Stimulated activated CD4-positive, alpha-beta T cell treated with anti-CD3 and anti-CD28 coated beads, Interleukin-15, amount 100 ng/mL, for 48 hours (primary cell): ENCODE measurements around the gene PDE4B.
"Not testable (repeated sequence)": the region's sequence is repeated elsewhere in the genome, so short reads cannot be mapped to it uniquely, and the experiment has no call there.

Source experiments
- DNase-seq, 2 donors: peaks; one replicate each; pipeline ENCODE4 v3.0.0-alpha.2; 2020; ENCODE audit warnings: low read depth in 2 of 2

Gene PDE4B

DNA sequence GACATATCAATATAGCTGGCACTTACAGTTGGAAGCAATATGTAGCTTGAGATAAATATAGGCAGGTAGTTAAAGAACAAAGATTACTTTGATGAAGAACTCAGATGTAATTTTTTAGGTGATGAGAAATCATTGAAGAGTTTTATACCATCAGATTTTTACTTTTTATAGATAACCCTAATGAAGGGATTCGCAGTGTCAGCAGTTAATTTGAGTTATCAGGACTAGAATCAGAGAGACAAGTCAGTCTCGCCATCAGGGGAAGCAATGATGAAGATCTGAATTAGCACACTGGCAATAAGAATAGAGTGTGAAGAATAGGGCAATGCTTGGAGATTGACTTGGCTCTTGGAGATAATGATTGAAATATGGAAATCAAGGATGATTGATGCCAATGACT, 342.5 kb downstream of the PDE4B start:
- no peak for DNase-seq

DNA sequence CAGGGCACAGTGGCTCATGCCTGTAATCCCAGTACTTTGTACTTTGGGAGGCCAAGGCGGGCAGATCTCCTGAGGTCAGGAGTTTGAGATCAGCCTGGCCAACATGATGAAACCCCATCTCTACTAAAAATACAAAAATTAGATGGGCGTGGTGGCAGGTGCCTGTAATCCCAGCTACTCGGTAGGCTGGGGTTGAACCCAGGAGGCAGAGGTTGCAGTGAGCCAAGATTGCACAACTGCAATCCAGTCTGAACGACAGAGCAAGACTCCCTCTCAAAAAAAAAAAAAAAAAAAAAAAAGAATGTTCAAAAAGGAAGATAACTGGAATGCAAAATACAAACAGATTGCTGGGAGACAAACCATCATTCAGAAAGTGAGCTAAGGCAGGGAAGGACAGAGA, 343.7 kb downstream of the PDE4B start:
- DNase-seq: not testable (repeated sequence)

DNA sequence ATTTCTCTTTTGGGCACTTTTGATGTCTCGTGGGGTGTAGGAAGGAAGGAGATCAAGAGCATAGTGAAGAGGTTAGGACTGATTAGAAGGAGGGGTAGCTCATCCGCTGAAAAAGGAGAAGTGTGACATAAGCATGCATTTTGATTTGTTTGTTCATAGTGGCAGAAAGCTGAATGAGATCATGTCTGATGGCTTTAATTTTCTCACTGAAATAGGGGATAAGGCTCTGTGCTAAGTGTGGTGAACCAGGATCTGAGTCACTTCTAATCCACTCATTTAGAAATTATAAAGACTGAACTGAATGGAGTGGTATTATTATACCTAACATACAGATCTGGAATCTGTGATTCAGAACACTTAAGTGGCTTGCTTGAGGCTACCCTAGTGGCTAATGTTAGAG, 344.5 kb downstream of the PDE4B start:
- DNase-seq: no peak

DNA sequence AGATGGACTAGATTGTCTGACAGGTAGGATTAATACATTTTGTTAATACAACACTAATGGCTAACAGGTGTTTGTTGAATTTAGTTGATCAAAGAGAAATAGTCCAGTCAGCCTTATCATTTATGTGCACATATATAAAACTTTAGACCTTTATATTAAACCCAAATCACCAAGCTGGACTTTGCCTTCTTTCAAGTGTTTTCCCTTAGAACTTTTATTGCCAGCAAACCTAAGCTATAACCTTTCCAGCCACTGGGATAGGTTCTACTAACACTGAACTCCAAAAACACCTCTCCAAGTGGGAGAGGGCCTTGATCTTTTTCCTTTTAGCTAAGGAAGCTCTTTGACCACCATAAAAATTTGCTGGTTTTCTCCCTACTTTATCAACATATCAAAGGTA, 345.9 kb downstream of the PDE4B start:
- DNase-seq: no peak

DNA sequence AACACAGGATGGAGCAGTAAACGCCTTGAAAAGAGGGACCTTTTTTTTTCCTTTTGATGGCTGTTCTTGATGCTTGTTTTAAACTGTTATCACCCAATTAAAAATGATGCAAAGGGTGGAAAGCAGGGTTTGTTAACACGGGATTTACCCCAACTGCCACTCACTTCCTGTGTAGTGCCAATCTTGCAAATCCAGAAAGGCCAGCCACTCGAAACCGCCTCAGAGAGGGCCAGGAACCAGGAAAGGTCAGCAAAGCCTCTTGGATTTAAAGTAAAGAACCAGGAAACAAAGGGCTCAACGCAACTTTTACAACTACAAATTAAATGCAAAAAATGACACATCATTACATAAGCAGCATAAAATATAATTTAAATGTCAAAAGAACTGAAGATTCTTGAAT, 347.4 kb downstream of the PDE4B start:
- no peak for DNase-seq

DNA sequence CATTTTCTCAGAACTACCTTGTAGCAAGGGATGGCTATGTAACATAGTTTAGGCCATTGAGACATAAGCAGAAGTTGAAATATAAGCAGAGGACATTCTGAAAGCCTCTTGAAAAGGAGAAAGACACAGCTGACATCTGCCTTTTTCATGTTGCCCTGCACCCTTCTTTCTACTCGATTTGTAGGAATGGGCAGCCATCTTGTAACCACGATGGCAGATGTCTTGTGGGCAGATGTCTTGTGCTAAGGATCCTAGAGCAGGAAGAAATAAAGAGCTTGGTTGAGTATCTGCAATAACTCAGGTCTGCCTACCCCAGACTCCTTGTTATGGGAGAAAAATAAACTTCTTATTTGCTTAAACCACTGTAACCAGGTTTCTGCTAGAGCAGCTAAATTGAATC, 351.0 kb downstream of the PDE4B start:
- no peak for DNase-seq

DNA sequence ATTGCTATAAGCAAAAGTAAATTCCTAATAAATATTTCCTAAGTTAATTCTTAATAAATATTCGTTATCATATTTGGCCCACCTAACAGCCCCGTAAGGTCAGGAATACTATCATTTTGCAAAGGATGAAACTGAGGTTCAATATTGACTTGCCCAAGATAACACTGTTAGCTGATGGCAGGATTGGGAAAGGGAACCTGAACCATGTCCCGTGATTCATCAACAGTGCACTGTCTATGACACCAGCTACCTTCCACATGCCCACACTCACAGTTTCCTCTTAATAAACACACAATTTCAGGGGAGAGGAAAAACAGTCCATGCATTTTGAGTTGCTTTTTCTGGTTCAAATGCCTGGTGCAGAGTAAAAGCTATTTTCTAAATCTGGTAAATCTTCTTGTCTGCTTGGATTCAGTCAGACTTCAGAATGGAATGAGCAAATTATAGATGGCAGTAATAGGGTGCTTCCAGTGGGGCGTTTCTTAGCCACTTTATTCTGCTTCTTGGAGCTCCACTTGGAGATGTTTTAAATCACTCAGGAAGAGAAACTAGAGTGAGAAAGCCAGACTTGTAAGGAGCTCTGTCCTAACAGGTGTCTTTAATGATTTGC, 354.6 kb downstream of the PDE4B start:
- no peak for DNase-seq

DNA sequence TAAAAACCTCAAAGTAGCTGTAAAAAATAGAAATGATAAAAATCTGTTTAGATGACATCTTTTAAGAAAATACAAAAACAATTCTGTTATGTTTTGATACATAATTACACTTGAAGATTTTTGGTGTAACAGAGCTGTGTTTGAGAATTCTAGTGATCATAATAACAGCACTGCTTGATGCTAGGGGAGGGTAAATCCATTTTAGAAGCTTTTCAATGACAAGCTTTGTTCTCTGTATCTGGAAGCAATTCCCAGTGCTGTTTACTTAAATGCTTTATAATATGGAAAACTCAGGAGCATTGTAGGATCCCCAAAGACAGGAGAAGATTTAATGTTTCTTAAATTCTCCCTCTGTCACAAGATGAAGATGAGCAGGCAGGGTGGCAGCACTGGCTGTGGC, 359.3 kb downstream of the PDE4B start:
- DNase-seq: no peak

DNA sequence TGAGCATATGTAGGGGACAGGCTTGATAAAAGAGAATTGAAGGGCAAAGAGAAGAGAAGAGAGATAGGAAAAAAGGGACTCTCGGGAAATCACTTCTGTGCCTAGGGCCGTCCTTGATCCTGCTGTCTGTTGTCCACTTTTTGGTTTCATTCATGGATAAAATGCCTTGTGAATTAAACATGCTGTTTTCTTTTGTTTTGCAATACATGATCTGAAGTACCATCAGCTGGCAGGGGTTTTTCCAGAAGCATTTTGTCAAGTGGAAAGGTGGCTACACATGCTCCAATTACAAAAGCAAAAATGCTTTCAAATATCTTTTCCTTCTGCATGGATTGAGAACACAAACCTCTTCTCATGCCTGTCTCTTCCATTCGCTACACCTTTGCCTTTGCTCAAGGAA, 361.7 kb downstream of the PDE4B start:
- no peak for DNase-seq

DNA sequence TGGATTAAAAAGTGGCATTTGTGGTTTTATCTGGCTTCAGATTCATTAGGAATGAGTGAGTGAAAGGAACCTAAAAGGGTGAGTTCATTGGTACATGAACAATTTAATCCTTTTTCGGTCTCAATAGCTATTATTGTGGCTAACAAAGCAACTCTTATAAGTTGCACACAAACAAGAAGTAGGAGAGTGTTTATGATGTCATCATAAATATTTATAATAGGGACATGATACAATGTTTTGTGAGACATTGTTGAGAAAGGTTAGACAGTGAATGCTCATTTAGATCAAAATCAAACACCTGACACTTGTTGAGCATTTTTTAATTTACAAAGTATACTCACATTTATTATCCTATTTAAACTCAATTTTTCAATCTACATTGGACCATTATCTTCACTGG, 363.4 kb downstream of the PDE4B start:
- DNase-seq: no peak

DNA sequence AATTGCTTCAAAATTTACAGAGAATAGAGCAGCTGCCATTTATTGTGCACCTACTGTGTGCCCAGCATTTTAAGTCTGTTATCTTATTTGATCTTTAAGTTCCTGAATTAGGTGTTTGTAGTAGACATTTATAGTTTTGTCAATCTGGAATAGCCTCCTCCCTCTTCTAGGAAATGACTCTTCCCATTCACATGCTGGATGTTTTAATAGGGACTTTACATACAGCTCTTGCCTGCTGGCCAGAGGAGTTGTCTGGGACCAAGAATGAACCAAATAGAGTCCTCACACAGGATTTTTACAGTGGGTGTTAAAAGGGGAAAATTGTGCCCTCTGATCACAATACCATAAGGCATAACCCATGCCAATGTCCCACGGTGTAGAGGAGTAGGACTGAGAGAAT, 367.1 kb downstream of the PDE4B start:
- no peak for DNase-seq

DNA sequence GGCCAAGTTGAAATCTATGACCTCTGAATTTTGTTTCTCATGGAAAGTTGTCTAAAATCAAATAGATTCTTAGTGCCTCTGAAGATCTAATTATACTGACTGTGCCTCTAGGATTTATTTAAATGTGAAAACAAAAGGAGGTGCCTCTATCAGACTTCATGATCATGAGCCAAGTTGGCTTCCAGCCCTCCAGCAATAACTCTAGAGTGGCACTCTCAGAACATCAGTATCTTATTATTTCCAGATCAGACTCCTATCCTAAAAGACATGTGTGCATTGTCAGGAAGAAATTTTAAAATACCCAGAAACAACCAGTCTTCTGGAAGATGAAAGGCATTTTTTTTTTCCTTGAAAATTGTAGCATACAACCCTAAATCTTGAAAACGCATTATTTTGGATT, 368.0 kb downstream of the PDE4B start:
- no peak for DNase-seq

DNA sequence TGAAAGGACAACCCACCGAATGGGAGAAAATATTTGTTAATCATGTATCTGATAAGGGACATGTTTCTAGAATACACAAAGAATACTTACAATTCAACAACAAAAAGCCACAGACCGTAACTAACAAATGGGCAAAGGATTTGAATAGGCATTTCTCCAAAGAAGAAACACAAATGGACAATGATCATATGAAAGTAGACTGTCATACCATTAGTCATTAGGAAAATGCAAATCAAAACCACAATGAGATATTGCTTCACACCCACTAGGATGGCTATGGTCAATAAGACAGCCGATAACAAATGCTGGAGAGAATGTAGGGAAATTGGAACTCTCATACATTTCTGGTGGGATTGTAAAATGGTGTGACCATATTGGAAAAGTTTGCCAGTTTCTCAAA, 374.1 kb downstream of the PDE4B start:
- DNase-seq: no peak

DNA sequence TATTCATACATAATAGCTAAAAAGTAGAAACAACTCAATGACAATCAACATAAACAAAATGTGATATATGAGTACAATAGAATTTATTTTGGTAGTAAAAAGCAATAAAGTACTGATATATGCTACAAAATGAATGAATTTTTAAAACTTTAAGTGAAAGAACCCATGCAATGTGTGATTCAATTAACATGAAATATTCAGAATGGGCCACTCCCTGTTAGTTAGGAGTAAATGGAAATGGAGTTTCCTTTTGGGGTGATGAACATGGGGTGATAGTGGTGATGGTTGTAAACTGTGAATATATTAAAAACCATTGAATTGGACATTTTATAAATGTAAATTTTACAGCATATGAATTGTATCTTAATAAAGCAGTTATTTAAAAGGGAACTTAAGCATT, 374.6 kb downstream of the PDE4B start:
- DNase-seq: no peak

DNA sequence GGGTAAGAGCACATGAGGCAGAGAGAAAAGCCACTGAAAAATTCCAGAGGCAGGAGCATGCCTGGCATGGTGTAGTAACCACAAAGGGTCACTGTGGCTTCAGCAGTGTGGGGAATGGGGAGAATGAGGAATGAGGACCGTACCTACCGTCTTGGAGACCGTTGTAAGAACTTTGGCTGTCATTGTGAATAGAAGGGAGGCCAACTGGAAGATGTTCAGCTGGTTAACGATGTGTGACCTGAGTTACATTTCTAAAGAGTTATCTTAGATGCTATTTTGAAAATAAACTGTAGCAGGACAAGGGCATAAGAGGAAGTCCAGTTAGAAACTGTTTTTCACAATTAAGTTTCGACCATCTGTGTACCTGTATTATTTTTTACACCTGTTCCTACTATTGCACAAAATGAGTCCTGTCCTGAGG, 375.8 kb downstream of the PDE4B start:
- DNase-seq: no peak

DNA sequence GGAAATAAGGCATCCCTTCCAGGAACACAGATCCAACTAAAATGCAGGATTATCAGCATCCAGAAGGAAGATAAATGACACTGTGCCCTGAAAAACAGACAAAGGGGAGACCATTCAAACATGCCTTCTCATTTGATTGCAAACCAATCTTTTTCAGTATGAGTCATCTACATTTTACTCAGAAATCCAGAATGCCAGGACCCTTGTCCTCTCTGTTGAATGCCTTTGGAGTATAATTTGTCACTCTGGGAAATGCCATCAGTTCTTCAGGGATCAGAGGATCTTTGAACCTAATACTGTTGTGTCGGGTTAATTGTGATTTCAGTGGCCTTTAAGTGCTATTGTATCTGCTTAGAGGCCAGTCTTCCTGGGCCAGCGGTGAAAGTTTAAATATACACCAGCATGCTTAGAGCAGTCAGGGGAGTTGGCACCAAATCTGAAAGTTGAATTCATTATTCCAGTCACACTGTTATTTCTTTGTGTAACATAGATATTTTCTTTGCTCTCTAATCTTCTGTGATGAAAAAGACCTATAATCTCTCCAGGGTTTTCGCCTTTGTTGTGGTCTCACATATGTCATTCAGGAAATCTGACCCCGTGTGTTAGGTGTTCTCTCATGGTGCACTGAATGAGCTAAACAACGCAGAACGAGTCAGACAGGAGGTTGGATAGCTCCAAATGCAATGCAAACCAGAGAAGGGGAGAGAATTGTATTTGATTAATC, 376.4 kb downstream of the PDE4B start:
- no peak for DNase-seq

DNA sequence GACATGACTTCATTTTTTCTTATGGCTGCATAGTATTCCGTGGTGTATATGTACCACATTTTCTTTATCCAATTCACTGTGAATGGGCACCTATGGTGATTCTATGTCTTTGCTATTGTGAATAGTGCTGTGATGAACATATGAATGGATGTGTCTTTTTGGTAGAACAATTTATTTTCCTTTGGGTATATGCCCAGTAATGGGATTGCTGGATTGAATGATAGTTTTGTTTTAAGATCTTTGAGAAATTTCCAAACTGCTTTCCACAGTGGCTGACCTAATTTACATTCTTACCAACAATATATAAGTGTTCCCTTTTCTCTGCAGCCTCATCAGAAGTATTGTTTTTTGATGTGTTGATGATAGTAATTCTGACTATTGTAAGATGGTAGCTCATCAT, 379.6 kb downstream of the PDE4B start:
- DNase-seq: no peak

DNA sequence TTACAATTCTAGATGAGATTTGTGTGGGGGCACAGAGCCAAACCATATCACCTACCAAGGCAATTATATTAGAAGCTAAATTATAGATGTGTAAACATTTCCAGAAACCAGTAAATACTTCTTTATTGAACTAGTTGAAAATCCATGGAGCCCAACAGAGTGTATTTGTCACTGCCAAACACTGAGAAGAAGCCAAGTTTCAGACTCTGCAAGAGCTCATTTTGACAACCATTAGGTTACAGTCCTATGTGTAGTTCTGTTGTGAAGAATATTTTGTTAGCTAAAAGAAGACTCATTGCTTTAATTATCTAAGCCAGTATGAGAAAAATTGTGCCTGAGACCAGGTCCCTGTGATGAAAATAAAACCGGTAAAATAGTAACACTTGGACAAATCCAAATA, 382.4 kb downstream of the PDE4B start:
- DNase-seq: no peak

DNA sequence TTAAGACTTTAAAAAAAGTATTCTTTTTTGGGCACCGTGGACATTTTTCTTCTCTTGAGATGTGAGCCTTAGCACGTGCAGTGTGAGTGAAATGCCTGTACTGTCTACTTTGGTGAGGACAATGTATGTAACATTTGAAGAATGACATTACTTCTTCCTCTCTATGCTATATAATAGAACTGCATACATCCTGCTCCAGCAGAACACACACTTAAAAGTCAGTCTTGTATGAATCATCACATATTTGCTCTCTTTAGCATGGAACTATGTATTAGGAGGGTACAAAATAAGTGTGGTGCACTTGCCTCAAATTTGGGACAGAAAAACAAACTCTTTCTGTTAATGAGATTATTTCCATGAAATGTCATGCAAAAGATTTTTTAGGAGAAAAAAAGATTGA, 382.9 kb downstream of the PDE4B start:
- DNase-seq: no peak

DNA sequence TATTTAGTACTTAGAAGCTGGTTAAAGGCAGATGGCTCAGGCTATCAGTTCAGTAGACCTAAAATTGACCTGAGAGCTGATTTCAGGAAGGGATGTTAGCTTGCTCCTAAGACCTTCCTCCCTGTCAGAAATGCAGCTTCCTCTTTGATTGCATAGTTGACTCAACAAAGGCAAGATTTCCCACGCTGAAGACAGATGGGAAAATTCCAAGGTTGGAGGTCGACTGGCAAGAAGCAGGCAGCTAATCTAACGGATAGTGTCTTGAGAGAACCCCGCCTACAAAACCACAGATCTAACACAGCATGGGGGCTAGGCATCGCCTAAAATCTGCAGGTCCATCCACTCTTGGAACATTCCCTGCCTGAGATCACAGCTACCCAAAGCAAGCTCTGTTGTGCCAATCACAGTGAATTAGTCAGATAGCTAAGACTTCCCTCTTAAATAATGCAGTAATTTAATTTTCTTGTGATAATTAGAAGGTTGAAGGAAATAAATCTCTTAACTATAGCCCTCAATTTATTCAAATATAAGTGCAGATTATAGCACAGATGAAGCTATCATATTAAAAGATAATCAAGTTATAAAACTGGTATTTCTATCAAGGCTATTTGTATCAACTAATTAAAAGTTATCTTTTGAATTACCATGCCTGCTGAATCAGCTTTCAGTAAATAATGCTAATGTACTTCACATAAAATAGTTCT, 383.5 kb downstream of the PDE4B start:
- DNase-seq: no peak

DNA sequence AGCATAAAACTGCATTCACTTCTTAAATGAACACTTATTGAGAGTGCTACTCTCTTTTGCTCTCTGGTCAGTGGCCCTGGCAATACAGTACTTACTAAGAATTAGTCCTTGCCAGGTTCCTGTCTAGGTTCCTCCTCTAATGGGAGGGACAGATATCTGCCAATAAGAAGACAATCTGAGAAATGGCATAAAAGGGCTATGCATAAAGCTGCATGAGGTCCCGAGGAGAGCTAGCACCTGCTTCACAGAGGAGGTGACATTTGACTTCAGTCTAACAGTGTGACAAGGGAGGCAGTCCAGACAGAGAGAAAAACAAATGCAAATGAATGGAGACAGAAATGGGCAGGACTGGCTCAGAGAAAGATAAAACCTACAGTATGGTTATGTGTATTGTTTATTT, 384.1 kb downstream of the PDE4B start:
- no peak for DNase-seq

DNA sequence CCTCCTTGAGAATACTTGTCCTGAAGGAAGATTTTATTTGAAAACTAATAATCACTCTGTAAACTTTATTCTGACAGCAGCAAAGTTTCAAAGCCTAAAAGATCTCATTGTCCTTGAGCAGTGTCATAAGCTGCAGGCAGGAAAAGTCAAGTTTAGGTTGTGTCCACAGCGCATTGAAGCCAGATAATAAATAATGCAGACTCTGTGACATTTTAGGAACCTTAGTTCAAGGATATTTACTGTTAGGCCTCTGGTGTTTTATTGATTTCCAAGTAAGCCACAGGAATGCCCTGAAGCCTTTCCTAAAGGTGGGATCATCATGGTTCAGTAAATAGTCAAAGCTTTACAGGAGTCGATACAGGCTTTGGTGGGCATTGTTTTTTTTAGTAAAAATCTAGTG, 384.8 kb downstream of the PDE4B start:
- DNase-seq: no peak

DNA sequence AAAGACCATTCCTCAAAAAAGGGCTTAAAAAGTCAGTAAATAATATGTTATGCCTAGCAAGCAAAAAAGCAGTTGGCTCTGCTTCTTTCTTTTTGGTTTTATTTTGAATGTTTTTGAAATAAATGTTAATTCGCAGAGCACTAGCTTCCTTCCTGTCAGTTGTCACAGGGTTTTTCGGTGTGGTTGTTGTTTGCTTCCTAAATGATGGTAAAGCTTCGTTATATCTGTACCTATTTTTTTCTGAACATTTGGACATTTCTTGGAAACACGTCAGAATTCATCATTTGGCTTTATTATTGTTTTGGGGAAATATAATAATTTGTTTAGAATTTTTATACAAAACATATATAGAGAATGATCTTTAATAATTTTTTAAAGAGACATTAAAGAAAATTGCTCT, 389.3 kb downstream of the PDE4B start:
- DNase-seq: no peak
